ENCODE data around the gene SPIN1. TPM values are rescaled to one million over a fixed set of nuclear protein-coding genes. Genes with fewer than 3 reads are reported as not detected.

Gene SPIN1
- total and polyA plus RNA-seq, 4 donors, result 22.6 to 135 (median 35.3) TPM

- Histone ChIP-seq H3K9me3 (ENCODE audit: control insufficient read depth in 4 of 4, insufficient read depth in 3 of 4, low read length in 3 of 4) (no peaks in the 10 kb centered on the region), H3K4me1 (ENCODE audit: control insufficient read depth in 5 of 5, insufficient read depth in 5 of 5, low read length in 5 of 5) (peaks cover 0 to 3% (median 0%) of the 10 kb centered on the region in 5 donors), H3K27me3 (ENCODE audit: control insufficient read depth in 3 of 3, insufficient read depth in 3 of 3, low read length in 2 of 3) (no peaks in the 10 kb centered on the region), H3K36me3 (ENCODE audit: control insufficient read depth in 4 of 4, insufficient read depth in 4 of 4, low read length in 4 of 4) (peaks cover 5 to 27% (median 13%) of the 10 kb centered on the region in 4 donors), H3K4me3 (no peak overlapping the region), H3K27ac (ENCODE audit: low read depth in 1 of 2, low read length in 1 of 2) (no peak overlapping the region), H3K9ac (ENCODE audit: insufficient read depth in 1 of 2, low read length in 2 of 2) (no peak overlapping the region)
- no peak for TF ChIP-seq CTCF (IDR thresholded peaks at IDR 0.05; ENCODE audit: control extremely low read depth, extremely low read depth)
- 90 to 96% methylated on average over 9 of the region's 9 CpGs for WGBS, 2 donors
- DNase-seq (no peak), ATAC-seq (ENCODE audit: insufficient read depth, low FRiP score) (no peak)
These were observed 80.0 kb downstream of the SPIN1 start for GRCh38 chr9:88468226-88468625.

GRCh38 chr9:88476491-88477271, 88.4 kb downstream of the SPIN1 start:
- no peak overlapping the region for H3K4me3 ChIP-seq
- H3K9me3 ChIP-seq (ENCODE audit: control insufficient read depth in 4 of 4, insufficient read depth in 3 of 4, low read length in 3 of 4), result no peaks in the 10 kb centered on the region
- H3K36me3 ChIP-seq (ENCODE audit: control insufficient read depth in 4 of 4, insufficient read depth in 4 of 4, low read length in 4 of 4), result peaks cover 2 to 21% (median 13%) of the 10 kb centered on the region in 4 donors
- DNase-seq (no peak), ATAC-seq (ENCODE audit: insufficient read depth, low FRiP score) (no peak)
- 84 to 90% methylated on average over 11 of the region's 11 CpGs for WGBS, 2 donors
- H3K4me1 ChIP-seq (ENCODE audit: control insufficient read depth in 5 of 5, insufficient read depth in 5 of 5, low read length in 5 of 5), result peaks cover 0 to 6% (median 3%) of the 10 kb centered on the region in 5 donors
- no peak overlapping the region for H3K9ac ChIP-seq (ENCODE audit: insufficient read depth in 1 of 2, low read length in 2 of 2)
- no peaks in the 10 kb centered on the region for H3K27me3 ChIP-seq (ENCODE audit: control insufficient read depth in 3 of 3, insufficient read depth in 3 of 3, low read length in 2 of 3)
- TF ChIP-seq CTCF (IDR thresholded peaks at IDR 0.05; ENCODE audit: control extremely low read depth, extremely low read depth), result no peak
- H3K27ac ChIP-seq (ENCODE audit: low read depth in 1 of 2, low read length in 1 of 2), result no peak overlapping the region

- H3K4me3 ChIP-seq, result no peak overlapping the region
- WGBS, 2 donors, result 83 to 91% methylated on average over 3 of the region's 3 CpGs
- no peak for ATAC-seq (ENCODE audit: insufficient read depth, low FRiP score)
- H3K27ac ChIP-seq (ENCODE audit: low read depth in 1 of 2, low read length in 1 of 2), result no peak overlapping the region
- no peak for TF ChIP-seq CTCF (IDR thresholded peaks at IDR 0.05; ENCODE audit: control extremely low read depth, extremely low read depth)
- H3K27me3 ChIP-seq (ENCODE audit: control insufficient read depth in 3 of 3, insufficient read depth in 3 of 3, low read length in 2 of 3), result no peaks in the 10 kb centered on the region
- no peak for DNase-seq
- H3K4me1 ChIP-seq (ENCODE audit: control insufficient read depth in 5 of 5, insufficient read depth in 5 of 5, low read length in 5 of 5), result peaks cover 0 to 6% (median 3%) of the 10 kb centered on the region in 5 donors
- no peaks in the 10 kb centered on the region for H3K9me3 ChIP-seq (ENCODE audit: control insufficient read depth in 4 of 4, insufficient read depth in 3 of 4, low read length in 3 of 4)
- peaks cover 2 to 21% (median 13%) of the 10 kb centered on the region in 4 donors for H3K36me3 ChIP-seq (ENCODE audit: control insufficient read depth in 4 of 4, insufficient read depth in 4 of 4, low read length in 4 of 4)
- H3K9ac ChIP-seq (ENCODE audit: insufficient read depth in 1 of 2, low read length in 2 of 2), result no peak overlapping the region
These were observed 89.1 kb downstream of the SPIN1 start for GRCh38 chr9:88477300-88477751.
